Measurements from ENCODE around the gene ADAMTS9. TPM values are rescaled to one million over a fixed set of nuclear protein-coding genes. Genes with fewer than 3 reads are reported as not detected.

Gene ADAMTS9
- total and polyA plus RNA-seq, 4 donors: 1.2 to 13.8 (median 7.4) TPM

- no peak overlapping the region for H3K9ac ChIP-seq (ENCODE audit: low read depth in 1 of 2, low read length in 2 of 2)
- DNase-seq (ENCODE audit: low spot score): no peak
- TF ChIP-seq HNF4A (conservative IDR thresholded peaks at IDR 0.05): no peak
- no peak for TF ChIP-seq NR2F2 (IDR thresholded peaks at IDR 0.05)
- no peak for TF ChIP-seq RAD21 (IDR thresholded peaks at IDR 0.05)
- TF ChIP-seq, protein P1, sequence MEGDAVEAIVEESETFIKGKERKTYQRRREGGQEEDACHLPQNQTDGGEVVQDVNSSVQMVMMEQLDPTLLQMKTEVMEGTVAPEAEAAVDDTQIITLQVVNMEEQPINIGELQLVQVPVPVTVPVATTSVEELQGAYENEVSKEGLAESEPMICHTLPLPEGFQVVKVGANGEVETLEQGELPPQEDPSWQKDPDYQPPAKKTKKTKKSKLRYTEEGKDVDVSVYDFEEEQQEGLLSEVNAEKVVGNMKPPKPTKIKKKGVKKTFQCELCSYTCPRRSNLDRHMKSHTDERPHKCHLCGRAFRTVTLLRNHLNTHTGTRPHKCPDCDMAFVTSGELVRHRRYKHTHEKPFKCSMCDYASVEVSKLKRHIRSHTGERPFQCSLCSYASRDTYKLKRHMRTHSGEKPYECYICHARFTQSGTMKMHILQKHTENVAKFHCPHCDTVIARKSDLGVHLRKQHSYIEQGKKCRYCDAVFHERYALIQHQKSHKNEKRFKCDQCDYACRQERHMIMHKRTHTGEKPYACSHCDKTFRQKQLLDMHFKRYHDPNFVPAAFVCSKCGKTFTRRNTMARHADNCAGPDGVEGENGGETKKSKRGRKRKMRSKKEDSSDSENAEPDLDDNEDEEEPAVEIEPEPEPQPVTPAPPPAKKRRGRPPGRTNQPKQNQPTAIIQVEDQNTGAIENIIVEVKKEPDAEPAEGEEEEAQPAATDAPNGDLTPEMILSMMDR (IDR thresholded peaks at IDR 0.05; ENCODE audit: low read depth, low read length, missing input control): no peak
- no peak for TF ChIP-seq FOXA2 (IDR thresholded peaks at IDR 0.05)
- TF ChIP-seq TAF1 (conservative IDR thresholded peaks at IDR 0.05): no peak
- no peak for TF ChIP-seq ZBTB33 (IDR thresholded peaks at IDR 0.05)
- TF ChIP-seq MAX (IDR thresholded peaks at IDR 0.05): no peak
- TF ChIP-seq, protein P2, sequence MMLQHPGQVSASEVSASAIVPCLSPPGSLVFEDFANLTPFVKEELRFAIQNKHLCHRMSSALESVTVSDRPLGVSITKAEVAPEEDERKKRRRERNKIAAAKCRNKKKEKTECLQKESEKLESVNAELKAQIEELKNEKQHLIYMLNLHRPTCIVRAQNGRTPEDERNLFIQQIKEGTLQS (IDR thresholded peaks at IDR 0.05): no peak
- no peak for TF ChIP-seq HNF4G (IDR thresholded peaks at IDR 0.05)
- no peak for TF ChIP-seq RXRA (IDR thresholded peaks at IDR 0.05)
- 73% methylated on average over 2 of the region's 2 CpGs for WGBS
- H3K27me3 ChIP-seq (ENCODE audit: control insufficient read depth in 4 of 4, insufficient read depth in 4 of 4, low read length in 3 of 4): no peaks in the 10 kb centered on the region
- H3K9me3 ChIP-seq (ENCODE audit: control insufficient read depth in 4 of 4, low read length in 3 of 4): no peaks in the 10 kb centered on the region
- no peaks in the 10 kb centered on the region for H3K36me3 ChIP-seq (ENCODE audit: control insufficient read depth in 4 of 4, insufficient read depth in 3 of 4, low read depth in 1 of 4, low read length in 3 of 4)
- H3K4me3 ChIP-seq (ENCODE audit: low read depth in 1 of 3, low read length in 3 of 3): no peak overlapping the region
- H3K27ac ChIP-seq (ENCODE audit: low read depth in 1 of 2, low read length in 2 of 2): no peak overlapping the region
- H3K4me1 ChIP-seq (ENCODE audit: control insufficient read depth in 4 of 4, insufficient read depth in 4 of 4, low read length in 3 of 4): no peaks in the 10 kb centered on the region
Observed at GRCh38 chr3:64676831-64677230, 11.0 kb downstream of the ADAMTS9 start.

GRCh38 chr3:64675687-64676247, 12.0 kb downstream of the ADAMTS9 start:
- TF ChIP-seq SP1 (IDR thresholded peaks at IDR 0.05) (no peak), JUND (IDR thresholded peaks at IDR 0.05) (no peak), NR2F2 (IDR thresholded peaks at IDR 0.05) (no peak), RXRA (IDR thresholded peaks at IDR 0.05) (no peak), REST (IDR thresholded peaks at IDR 0.05) (no peak), EGR1 (IDR thresholded peaks at IDR 0.05; ENCODE audit: low read depth in 2 of 2) (no peak), FOXA2 (IDR thresholded peaks at IDR 0.05) (no peak), YY1 (IDR thresholded peaks at IDR 0.05) (no peak), ZBTB33 (IDR thresholded peaks at IDR 0.05) (no peak), HNF4A (conservative IDR thresholded peaks at IDR 0.05) (no peak), MAX (IDR thresholded peaks at IDR 0.05) (no peak), RAD21 (IDR thresholded peaks at IDR 0.05) (no peak), HNF4G (IDR thresholded peaks at IDR 0.05) (no peak), TAF1 (conservative IDR thresholded peaks at IDR 0.05) (no peak)
- TF ChIP-seq, protein P1 (IDR thresholded peaks at IDR 0.05; ENCODE audit: low read depth, low read length, missing input control): no peak
- TF ChIP-seq, protein P2 (IDR thresholded peaks at IDR 0.05): no peak
- no peak overlapping the region for H3K9ac ChIP-seq (ENCODE audit: low read depth in 1 of 2, low read length in 2 of 2)
- no peak overlapping the region for H3K27ac ChIP-seq (ENCODE audit: low read depth in 1 of 2, low read length in 2 of 2)
- WGBS: 90% methylated on average over 1 of the region's 1 CpG
- H3K27me3 ChIP-seq (ENCODE audit: control insufficient read depth in 4 of 4, insufficient read depth in 4 of 4, low read length in 3 of 4): no peaks in the 10 kb centered on the region
- no peaks in the 10 kb centered on the region for H3K4me1 ChIP-seq (ENCODE audit: control insufficient read depth in 4 of 4, insufficient read depth in 4 of 4, low read length in 3 of 4)
- H3K36me3 ChIP-seq (ENCODE audit: control insufficient read depth in 4 of 4, insufficient read depth in 3 of 4, low read depth in 1 of 4, low read length in 3 of 4): no peaks in the 10 kb centered on the region
- DNase-seq (ENCODE audit: low spot score): no peak
- no peaks in the 10 kb centered on the region for H3K9me3 ChIP-seq (ENCODE audit: control insufficient read depth in 4 of 4, low read length in 3 of 4)
- H3K4me3 ChIP-seq (ENCODE audit: low read depth in 1 of 3, low read length in 3 of 3): no peak overlapping the region

All from liver (tissue), 9 donors.